Gastrocnemius medialis (tissue), 4 donors: Measurements from ENCODE around the gene COPS2. TPM values are rescaled to one million over a fixed set of nuclear protein-coding genes. Genes with fewer than 3 reads are reported as not detected.

Source experiments
- ATAC-seq, 2 donors: fragments of 150-250 bp; one replicate each; pipeline ENCODE4 v1.9.1; 2016
- DNase-seq, 2 donors: peaks; one replicate each; pipeline ENCODE4 v3.0.0-alpha.2; 2019
- H3K27ac ChIP-seq, 4 donors: fragments of 200-600 bp; sonication (generic); 1 replicate in 1 of 4; 2 replicates in 3 of 4; pipeline ENCODE4 v1.5.1; 2016 to 2018; ENCODE audit warnings: mild to moderate bottlenecking in 2 of 4, moderate library complexity in 1 of 4
- H3K27me3 ChIP-seq, 3 donors: fragments of 200-600 bp; sonication (generic) in 2 of 3; 1 replicate in 1 of 3; 2 replicates in 2 of 3; pipeline versions ENCODE4 v1.5.1 to v1.6.0; 2016 to 2019; ENCODE audit warnings: mild to moderate bottlenecking in 1 of 3, moderate library complexity in 1 of 3
- H3K36me3 ChIP-seq, 2 donors: fragments of 200-600 bp; sonication (generic) in 1 of 2; one replicate each; pipeline ENCODE4 v1.5.1; 2017 to 2018
- H3K4me1 ChIP-seq, 2 donors: fragments of 200-600 bp; sonication (generic) in 1 of 2; one replicate each; pipeline ENCODE4 v1.5.1; 2016 to 2017; ENCODE audit warnings: mild to moderate bottlenecking in 2 of 2
- H3K4me3 ChIP-seq, 4 donors: fragments of 200-600 bp; sonication (generic) in 3 of 4; 1 replicate in 1 of 4; 2 replicates in 3 of 4; pipeline ENCODE4 v1.5.1; 2016 to 2019; ENCODE audit warnings: mild to moderate bottlenecking in 2 of 4
- H3K9me3 ChIP-seq, 3 donors: fragments of 200-600 bp; sonication (generic) in 2 of 3; 1 replicate in 1 of 3; 2 replicates in 2 of 3; pipeline ENCODE4 v1.5.1; 2016 to 2019
- CTCF ChIP-seq, 5 experiments: fragments of 450-650 bp in 3 of 5; fragments of 200-600 bp in 2 of 5; sonication (generic) in 2 of 5; IDR thresholded peaks in 4 of 5; conservative IDR thresholded peaks in 1 of 5; 1 replicate in 4 of 5; 2 replicates in 1 of 5; pipeline ENCODE4 v1.5.1; 2016 to 2019; ENCODE audit warnings: antibody characterized with exemption in 5 of 5, mild to moderate bottlenecking in 3 of 5, moderate library complexity in 3 of 5
- POLR2A ChIP-seq, 2 donors: fragments of 450-650 bp; IDR thresholded peaks; one replicate each; pipeline ENCODE4 v1.6.1; 2017; ENCODE audit warnings: antibody characterized with exemption in 2 of 2, mild to moderate bottlenecking in 2 of 2, moderate library complexity in 2 of 2
- in situ Hi-C, 4 donors: fragments of 200-750 bp; cut with MboI; loops; one replicate each; pipeline versions ENCODE4 v1.15.0 to v1.8.0; 2017; ENCODE audit warnings: low sequenced_read_pairs in 4 of 4
- intact Hi-C: fragments of 100-400 bp; cut with DNase I; formaldehyde crosslinking; loops from one replicate; pipeline ENCODE4 v1.15.1; 2023; ENCODE audit warnings: low total_unique reads
- total RNA-seq, 4 donors: library from RNA; depleted of rRNA; stranded (reverse); fragments of >200 nt; gene quantifications; one replicate each; pipeline versions ENCODE4 v1.1.0 to v1.2.3, GENCODE V29; 2016

COPS2 gene
- total RNA-seq, 4 donors from 2014 or later: 69.5 to 98.2 (median 93.2) TPM

- Histone ChIP-seq H3K4me1 (peaks cover 0 to 3% of the 10 kb centered on the region in 2 donors), H3K27ac (no peak overlapping the region), H3K4me3 (no peak overlapping the region), H3K27me3 (no peaks in the 10 kb centered on the region), H3K9me3 (no peaks in the 10 kb centered on the region), H3K36me3 (peaks cover 0 to 31% of the 10 kb centered on the region in 2 donors)
- TF ChIP-seq POLR2A (IDR thresholded peaks at IDR 0.05): no peak
- TF ChIP-seq CTCF (IDR thresholded peaks at IDR 0.05 in 4 of 5, conservative IDR thresholded peaks at IDR 0.05 in 1 of 5): no peak
- intact Hi-C loops (no loop called here), in situ Hi-C loops (no loop called here)
- ATAC-seq (peak in 1 of 2 donors; percentile 49), DNase-seq (peak in 1 of 2 donors; percentile 18)
These were observed 45.0 kb downstream of the COPS2 start for GRCh38 chr15:49110158-49110944.

DNA sequence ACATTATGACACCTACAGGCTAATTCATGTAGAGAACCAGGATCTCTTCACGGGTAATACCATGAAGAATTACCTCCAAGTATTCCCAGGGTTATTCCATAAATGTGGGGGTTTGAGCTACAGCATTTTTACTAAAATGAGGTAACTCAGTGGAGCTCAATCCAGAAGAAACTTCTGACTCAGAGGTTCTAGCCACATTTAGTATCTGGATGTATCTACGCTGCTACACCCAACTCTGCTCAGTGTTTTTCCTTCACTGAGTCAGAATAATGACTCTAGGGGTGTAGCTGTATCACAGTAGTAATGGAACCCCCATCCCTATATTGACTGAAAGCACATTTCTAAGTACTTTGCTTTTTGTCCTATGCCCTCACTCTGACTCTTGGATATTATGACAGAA is 52.4 kb downstream of the COPS2 start:
- no peak overlapping the region for H3K27ac ChIP-seq
- H3K36me3 ChIP-seq: peaks cover 0 to 16% of the 10 kb centered on the region in 2 donors
- intact Hi-C loops: no loop called here
- no peaks in the 10 kb centered on the region for H3K9me3 ChIP-seq
- no peaks in the 10 kb centered on the region for H3K27me3 ChIP-seq
- ATAC-seq (no peak), DNase-seq (no peak)
- in situ Hi-C loops: no loop called here
- H3K4me3 ChIP-seq: no peak overlapping the region
- H3K4me1 ChIP-seq: no peaks in the 10 kb centered on the region
- TF ChIP-seq CTCF (IDR thresholded peaks at IDR 0.05 in 4 of 5, conservative IDR thresholded peaks at IDR 0.05 in 1 of 5) (no peak), POLR2A (IDR thresholded peaks at IDR 0.05) (no peak)

DNA sequence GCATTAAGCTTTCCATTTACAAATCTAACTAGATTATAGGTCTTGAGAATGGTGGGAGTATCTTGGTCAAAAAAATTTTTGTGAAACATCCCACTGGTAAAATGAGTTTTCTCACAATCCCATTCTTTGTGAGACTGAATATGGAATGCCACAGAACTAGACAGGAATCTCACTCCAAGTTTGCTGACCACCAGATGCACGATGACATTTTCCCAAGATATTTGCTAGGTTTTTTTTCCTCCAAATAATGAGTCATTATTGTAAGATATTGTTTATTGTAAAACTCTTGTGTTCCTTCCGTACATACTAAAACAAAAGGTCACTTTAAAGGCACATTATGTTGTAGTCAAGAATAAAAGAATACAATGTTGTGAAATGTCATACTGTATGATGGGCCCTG is 53.9 kb downstream of the COPS2 start:
- in situ Hi-C loops (no loop called here), intact Hi-C loops (no loop called here)
- Histone ChIP-seq H3K9me3 (no peaks in the 10 kb centered on the region), H3K4me3 (no peak overlapping the region), H3K4me1 (no peaks in the 10 kb centered on the region), H3K27ac (no peak overlapping the region), H3K27me3 (no peaks in the 10 kb centered on the region), H3K36me3 (peaks cover 0 to 16% of the 10 kb centered on the region in 2 donors)
- ATAC-seq (no peak), DNase-seq (no peak)
- no peak for TF ChIP-seq POLR2A (IDR thresholded peaks at IDR 0.05)
- no peak for TF ChIP-seq CTCF (IDR thresholded peaks at IDR 0.05 in 4 of 5, conservative IDR thresholded peaks at IDR 0.05 in 1 of 5)

GRCh38 chr15:49096090-49096750 is 59.2 kb downstream of the COPS2 start:
- TF ChIP-seq CTCF (IDR thresholded peaks at IDR 0.05 in 4 of 5, conservative IDR thresholded peaks at IDR 0.05 in 1 of 5): no peak
- in situ Hi-C loops (no loop called here), intact Hi-C loops (no loop called here)
- Histone ChIP-seq H3K4me1 (no peaks in the 10 kb centered on the region), H3K27me3 (no peaks in the 10 kb centered on the region), H3K27ac (no peak overlapping the region), H3K4me3 (no peak overlapping the region), H3K36me3 (no peaks in the 10 kb centered on the region), H3K9me3 (no peaks in the 10 kb centered on the region)
- DNase-seq: no peak
- no peak for ATAC-seq
